Measurements from ENCODE around the gene RABGAP1L. TPM values are rescaled to one million over a fixed set of nuclear protein-coding genes. Genes with fewer than 3 reads are reported as not detected.

Gene RABGAP1L
- total and polyA plus RNA-seq, 2 of the 8 experiments (the other 6 are each of a cell fraction or from before 2014, with no cell fraction given), result 33.3 to 156 TPM

- whole genome bisulfite sequencing, 2 experiments (ENCODE audit: extremely low coverage in 1 of 2, insufficient coverage in 1 of 2, insufficient read length in 1 of 2, insufficient replicate concordance in 2 of 2, low coverage in 1 of 2, low lambda C conversion rate in 2 of 2, missing lambda C conversion rate in 1 of 2), result 81% methylated on average over 3 of the region's 3 CpGs; no CpG with 5 or more reads in 1 of the 2 experiments
- TF ChIP-seq SP1 (IDR thresholded peaks at IDR 0.05; ENCODE audit: low read depth, low read length) (no peak), CREB1 (IDR thresholded peaks at IDR 0.05) (no peak), PHF8 (conservative IDR thresholded peaks at IDR 0.05; ENCODE audit: low read depth, low read length) (no peak), NANOG (IDR thresholded peaks at IDR 0.05; ENCODE audit: insufficient read depth, low read depth, low read length, poor library complexity, severe bottlenecking) (no peak), CEBPB (IDR thresholded peaks at IDR 0.05; ENCODE audit: low read depth, low read length) (no peak), ASH2L (IDR thresholded peaks at IDR 0.05; ENCODE audit: low read length) (no peak), BRCA1 (IDR thresholded peaks at IDR 0.05; ENCODE audit: low read depth, low read length) (no peak), RAD21 (IDR thresholded peaks at IDR 0.05 in 1 of 2, conservative IDR thresholded peaks at IDR 0.05 in 1 of 2; ENCODE audit: low read depth in 2 of 2, low read length in 2 of 2) (no peak), GTF2F1 (IDR thresholded peaks at IDR 0.05; ENCODE audit: borderline replicate concordance, low read depth, low read length) (no peak), MAX (IDR thresholded peaks at IDR 0.05) (no peak), POLR2AphosphoS5 (IDR thresholded peaks at IDR 0.05; ENCODE audit: low read depth, low read length) (no peak), SRF (IDR thresholded peaks at IDR 0.05; ENCODE audit: low read depth, low read length) (no peak)
These were observed 2.0 kb upstream of the RABGAP1L start for GRCh38 chr1:174157157-174157806.

More at GRCh38 chr1:174157157-174157806, 2.0 kb upstream of the RABGAP1L start:
- Histone ChIP-seq H3K14ac (ENCODE audit: insufficient read length) (no peak overlapping the region), H3K79me2 (ENCODE audit: control insufficient read depth in 1 of 2, insufficient read depth in 2 of 2, low read length in 2 of 2) (0 out of 4 replicates have a peak, but pooled peaks cover 0 to under 1% of the 10 kb centered on the region in 2 experiments), H3K4me2 (ENCODE audit: insufficient read depth in 1 of 2, low read depth in 2 of 2, low read length in 2 of 2) (no peak overlapping the region), H3K27ac (ENCODE audit: low read depth, low read length) (no peak overlapping the region), H3K4me3 (ENCODE audit: extremely low read depth in 1 of 4, insufficient read depth in 2 of 4, low read depth in 3 of 4, low read length in 4 of 4) (no peak overlapping the region), H2AK5ac (ENCODE audit: low read depth, low read length) (no peak overlapping the region), H3K79me1 (ENCODE audit: low read depth, low read length) (no peaks in the 10 kb centered on the region), H2BK20ac (ENCODE audit: low read length) (no peak overlapping the region), H2BK12ac (ENCODE audit: low read depth, low read length) (no peak overlapping the region), H4K8ac (ENCODE audit: extremely low read depth, insufficient read depth, low read length) (no peak overlapping the region), H3K56ac (replicated peaks; ENCODE audit: insufficient read length, low read depth, low read length) (no peak overlapping the region), H3K27me3 (replicated peaks in 1 of 4; ENCODE audit: control insufficient read depth in 3 of 4, extremely low read depth in 1 of 4, insufficient read depth in 3 of 4, low read length in 3 of 4) (no peaks in the 10 kb centered on the region), H3K9ac (replicated peaks in 1 of 4; ENCODE audit: extremely low read depth in 1 of 4, low read depth in 3 of 4, low read length in 3 of 4) (no peak overlapping the region), H3K4me1 (replicated peaks in 1 of 4; ENCODE audit: control insufficient read depth in 3 of 4, insufficient read depth in 4 of 4, low read length in 3 of 4) (peaks cover 0 to 5% (median 4%) of the 10 kb centered on the region in 4 experiments; a peak in 4 of 7 replicates), H2BK5ac (ENCODE audit: low read depth, low read length) (no peak overlapping the region), H2AFZ (ENCODE audit: low read length) (no peak overlapping the region), H4K91ac (replicated peaks; ENCODE audit: insufficient read length, low read length) (no peak overlapping the region), H3K23ac (ENCODE audit: insufficient read length) (no peak overlapping the region), H3K18ac (ENCODE audit: extremely low read depth, low read length) (no peak overlapping the region), H2BK120ac (replicated peaks; ENCODE audit: low read depth, low read length) (no peak overlapping the region), H3K9me3 (ENCODE audit: insufficient read depth in 2 of 2, low read depth in 1 of 2, low read length in 1 of 2) (no peaks in the 10 kb centered on the region), H4K5ac (ENCODE audit: insufficient read length, low read depth, low read length) (no peak overlapping the region), H3K23me2 (ENCODE audit: low read depth, low read length) (peaks cover 9% of the 10 kb centered on the region; the same call in 1 of the 2 replicates), H4K20me1 (replicated peaks in 1 of 2; ENCODE audit: control insufficient read depth in 1 of 2, insufficient read depth in 2 of 2, low read length in 2 of 2) (no peaks in the 10 kb centered on the region), H3K4ac (replicated peaks; ENCODE audit: insufficient read length, low read depth, low read length) (no peak overlapping the region), H2BK15ac (ENCODE audit: low read length) (no peak overlapping the region), H3K36me3 (ENCODE audit: control insufficient read depth in 2 of 4, insufficient read depth in 4 of 4, low read length in 3 of 4) (no peaks in the 10 kb centered on the region)
- ChIA-PET CTCF (ENCODE audit: partially characterized antibody) (no interaction called here), POLR2A (ENCODE audit: partially characterized antibody) (interaction anchor here (1.1 kb wide), 1 partner anchor 289 kb away, joined by 4 read pairs; the partner anchor contains the start of gene ZBTB37)
- DNase-seq (ENCODE audit: low read depth in 1 of 2, low spot score in 2 of 2) (no peak), FAIRE-seq (no peak)

Measured in H1 (cell line).